Upper lobe of left lung (tissue), 4 donors: ENCODE data around the gene DIP2A.

Experiments used
- EP300 ChIP-seq, 4 donors: sonication (generic); formaldehyde crosslinking; IDR thresholded peaks; one replicate each; pipeline ENCODE4 v1.5.1; 2017; ENCODE audit warnings: antibody characterized with exemption in 4 of 4, control low read depth in 2 of 4
- POLR2A ChIP-seq, 4 donors: fragments of 450-650 bp; IDR thresholded peaks; one replicate each; pipeline ENCODE4 v1.5.1; 2016 to 2017; ENCODE audit warnings: antibody characterized with exemption in 4 of 4, mild to moderate bottlenecking in 2 of 4
- POLR2AphosphoS5 ChIP-seq, 2 donors: sonication (generic); formaldehyde crosslinking; IDR thresholded peaks; one replicate each; pipeline ENCODE4 v1.5.1; 2017; ENCODE audit warnings: antibody characterized with exemption in 2 of 2
- TF ChIP-seq, protein P1 (sequence below), 6 experiments: fragments of 450-650 bp in 4 of 6; fragments of 200-600 bp in 2 of 6; sonication (generic) in 2 of 6; IDR thresholded peaks; one replicate each; pipeline ENCODE4 v1.5.1; 2016 to 2019; ENCODE audit warnings: antibody characterized with exemption in 6 of 6

- TF ChIP-seq, protein P1, sequence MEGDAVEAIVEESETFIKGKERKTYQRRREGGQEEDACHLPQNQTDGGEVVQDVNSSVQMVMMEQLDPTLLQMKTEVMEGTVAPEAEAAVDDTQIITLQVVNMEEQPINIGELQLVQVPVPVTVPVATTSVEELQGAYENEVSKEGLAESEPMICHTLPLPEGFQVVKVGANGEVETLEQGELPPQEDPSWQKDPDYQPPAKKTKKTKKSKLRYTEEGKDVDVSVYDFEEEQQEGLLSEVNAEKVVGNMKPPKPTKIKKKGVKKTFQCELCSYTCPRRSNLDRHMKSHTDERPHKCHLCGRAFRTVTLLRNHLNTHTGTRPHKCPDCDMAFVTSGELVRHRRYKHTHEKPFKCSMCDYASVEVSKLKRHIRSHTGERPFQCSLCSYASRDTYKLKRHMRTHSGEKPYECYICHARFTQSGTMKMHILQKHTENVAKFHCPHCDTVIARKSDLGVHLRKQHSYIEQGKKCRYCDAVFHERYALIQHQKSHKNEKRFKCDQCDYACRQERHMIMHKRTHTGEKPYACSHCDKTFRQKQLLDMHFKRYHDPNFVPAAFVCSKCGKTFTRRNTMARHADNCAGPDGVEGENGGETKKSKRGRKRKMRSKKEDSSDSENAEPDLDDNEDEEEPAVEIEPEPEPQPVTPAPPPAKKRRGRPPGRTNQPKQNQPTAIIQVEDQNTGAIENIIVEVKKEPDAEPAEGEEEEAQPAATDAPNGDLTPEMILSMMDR (IDR thresholded peaks at IDR 0.05): no peak
- TF ChIP-seq POLR2AphosphoS5 (IDR thresholded peaks at IDR 0.05): no peak
- TF ChIP-seq EP300 (IDR thresholded peaks at IDR 0.05): no peak
- TF ChIP-seq POLR2A (IDR thresholded peaks at IDR 0.05): no peak
Observed at GRCh38 chr21:46456750-46457149, 1.9 kb upstream of the DIP2A start.
